Spleen (tissue), 7 donors: Measurements from ENCODE around the gene BATF.

Experiments
- POLR2AphosphoS5 ChIP-seq, 3 donors: sonication (generic); formaldehyde crosslinking; IDR thresholded peaks; one replicate each; pipeline ENCODE4 v1.5.1; 2017; ENCODE audit warnings: antibody characterized with exemption in 3 of 3
- TF ChIP-seq, protein P1 (sequence below), 11 experiments: fragments of 200-600 bp in 7 of 11; fragments of 450-650 bp in 4 of 11; sonication (generic) in 4 of 11; IDR thresholded peaks in 8 of 11; conservative IDR thresholded peaks in 3 of 11; 1 replicate in 7 of 11; 2 replicates in 4 of 11; pipeline versions ENCODE4 v1.4.0 to v1.8.0; 2016 to 2021; ENCODE audit warnings: antibody characterized with exemption in 11 of 11, inconsistent platforms in 4 of 11, mild to moderate bottlenecking in 1 of 11
- donor health status: DM: no; HTN: no; CAD: no; lungs with moderate emphysema.
- donor health status: DM: no; HTN: no; CAD: no.
- donor health status: DM: no; HTN: no; CAD: no.

DNA sequence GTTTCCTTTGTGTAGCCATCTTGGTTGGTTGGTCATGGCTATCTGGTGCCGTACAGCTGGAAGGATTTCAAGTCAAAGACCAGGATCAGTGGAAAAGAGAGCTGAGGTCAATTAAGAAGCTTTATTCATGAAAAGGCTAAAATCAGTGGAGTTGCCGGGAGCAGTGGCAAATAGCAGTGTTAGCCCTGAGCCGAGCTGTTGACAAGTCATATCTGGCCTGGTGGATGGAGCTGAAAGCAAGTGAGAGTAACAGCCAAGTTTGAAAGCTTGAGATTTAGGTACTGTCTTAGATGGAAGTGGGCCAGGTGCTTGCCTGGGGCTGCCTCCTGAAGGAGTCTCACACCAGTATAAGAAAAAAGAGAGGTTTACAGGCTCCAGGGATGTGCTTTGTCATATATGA lies 9.0 kb downstream of the BATF start:
- TF ChIP-seq, protein P1, sequence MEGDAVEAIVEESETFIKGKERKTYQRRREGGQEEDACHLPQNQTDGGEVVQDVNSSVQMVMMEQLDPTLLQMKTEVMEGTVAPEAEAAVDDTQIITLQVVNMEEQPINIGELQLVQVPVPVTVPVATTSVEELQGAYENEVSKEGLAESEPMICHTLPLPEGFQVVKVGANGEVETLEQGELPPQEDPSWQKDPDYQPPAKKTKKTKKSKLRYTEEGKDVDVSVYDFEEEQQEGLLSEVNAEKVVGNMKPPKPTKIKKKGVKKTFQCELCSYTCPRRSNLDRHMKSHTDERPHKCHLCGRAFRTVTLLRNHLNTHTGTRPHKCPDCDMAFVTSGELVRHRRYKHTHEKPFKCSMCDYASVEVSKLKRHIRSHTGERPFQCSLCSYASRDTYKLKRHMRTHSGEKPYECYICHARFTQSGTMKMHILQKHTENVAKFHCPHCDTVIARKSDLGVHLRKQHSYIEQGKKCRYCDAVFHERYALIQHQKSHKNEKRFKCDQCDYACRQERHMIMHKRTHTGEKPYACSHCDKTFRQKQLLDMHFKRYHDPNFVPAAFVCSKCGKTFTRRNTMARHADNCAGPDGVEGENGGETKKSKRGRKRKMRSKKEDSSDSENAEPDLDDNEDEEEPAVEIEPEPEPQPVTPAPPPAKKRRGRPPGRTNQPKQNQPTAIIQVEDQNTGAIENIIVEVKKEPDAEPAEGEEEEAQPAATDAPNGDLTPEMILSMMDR (IDR thresholded peaks at IDR 0.05 in 8 of 11, conservative IDR thresholded peaks at IDR 0.05 in 3 of 11), result no peak
- TF ChIP-seq POLR2AphosphoS5 (IDR thresholded peaks at IDR 0.05), result no peak
